BE2C (cell line): Measurements from ENCODE around the gene GOPC.
"Not testable (repeated sequence)": the region's sequence is repeated elsewhere in the genome, so short reads cannot be mapped to it uniquely, and the experiment has no call there.

Source experiments
- DNase-seq: peaks from one replicate; pipeline ENCODE4 v3.0.0-alpha.2; 2020
- H3K27me3 ChIP-seq: fragments of 250-450 bp; sonication (Bioruptor Pico); 2 replicates; pipeline ENCODE4 v1.5.1; 2020; ENCODE audit warnings: mild to moderate bottlenecking
- H3K36me3 ChIP-seq: fragments of 250-450 bp; sonication (Bioruptor Pico); 2 replicates; pipeline ENCODE4 v1.5.1; 2020; ENCODE audit warnings: mild to moderate bottlenecking
- H3K4me1 ChIP-seq: fragments of 250-450 bp; sonication (Bioruptor Pico); 2 replicates; pipeline ENCODE4 v1.5.1; 2020
- H3K4me3 ChIP-seq: 2 replicates; pipeline ENCODE4 v1.5.1; 2011; ENCODE audit warnings: low read depth, low read length
- H3K9me3 ChIP-seq: fragments of 250-450 bp; sonication (Bioruptor Pico); 2 replicates; pipeline ENCODE4 v1.5.1; 2020
- CTCF ChIP-seq: IDR thresholded peaks from 2 replicates; pipeline ENCODE4 v1.5.1; 2012; ENCODE audit warnings: mild to moderate bottlenecking, low read depth, low read length

Gene GOPC

GRCh38 chr6:117518870-117519269, 83.4 kb downstream of the GOPC start:
- Histone ChIP-seq H3K27me3 (no peaks in the 10 kb centered on the region), H3K4me1 (peaks cover 8% of the 10 kb centered on the region; the same call in 1 of the 2 replicates), H3K4me3 (no peak overlapping the region), H3K36me3 (no peaks in the 10 kb centered on the region; the same call in 1 of the 2 replicates), H3K9me3 (no peaks in the 10 kb centered on the region)
- no peak for DNase-seq
- TF ChIP-seq CTCF, result no peak

GRCh38 chr6:117517995-117518394, 84.3 kb downstream of the GOPC start:
- not testable (repeated sequence) for H3K4me3 ChIP-seq, DNase-seq, H3K27me3 ChIP-seq, H3K36me3 ChIP-seq, H3K4me1 ChIP-seq, H3K9me3 ChIP-seq

GRCh38 chr6:117515326-117515725, 87.0 kb downstream of the GOPC start:
- no peaks in the 10 kb centered on the region for H3K9me3 ChIP-seq
- H3K4me3 ChIP-seq, result no peak overlapping the region
- H3K4me1 ChIP-seq, result no peaks in the 10 kb centered on the region
- H3K36me3 ChIP-seq, result no peaks in the 10 kb centered on the region
- no peak for DNase-seq
- TF ChIP-seq CTCF, result no peak
- H3K27me3 ChIP-seq, result no peaks in the 10 kb centered on the region

GRCh38 chr6:117514655-117515054, 87.7 kb downstream of the GOPC start:
- no peaks in the 10 kb centered on the region for H3K36me3 ChIP-seq
- H3K9me3 ChIP-seq, result no peaks in the 10 kb centered on the region
- H3K4me3 ChIP-seq, result no peak overlapping the region
- DNase-seq, result no peak
- H3K4me1 ChIP-seq, result no peaks in the 10 kb centered on the region
- H3K27me3 ChIP-seq, result no peaks in the 10 kb centered on the region
- no peak for TF ChIP-seq CTCF

GRCh38 chr6:117513778-117514365, 88.4 kb downstream of the GOPC start:
- no peak for TF ChIP-seq CTCF
- no peaks in the 10 kb centered on the region for H3K4me1 ChIP-seq
- no peak overlapping the region for H3K4me3 ChIP-seq
- no peaks in the 10 kb centered on the region for H3K9me3 ChIP-seq
- H3K36me3 ChIP-seq, result no peaks in the 10 kb centered on the region
- no peaks in the 10 kb centered on the region for H3K27me3 ChIP-seq
- DNase-seq, result no peak

- Histone ChIP-seq H3K4me3 (no peak overlapping the region), H3K36me3 (no peaks in the 10 kb centered on the region), H3K27me3 (no peaks in the 10 kb centered on the region), H3K9me3 (no peaks in the 10 kb centered on the region), H3K4me1 (no peaks in the 10 kb centered on the region)
- TF ChIP-seq CTCF, result no peak
- DNase-seq, result no peak
Measured at GRCh38 chr6:117512987-117513573, 89.2 kb downstream of the GOPC start.
